ENCODE measurements around the gene PCLO. TPM values are rescaled to one million over a fixed set of nuclear protein-coding genes. Genes with fewer than 3 reads are reported as not detected.

The PCLO gene
- total and polyA plus RNA-seq, 2 of the 8 experiments (the other 6 are each of a cell fraction or from before 2014, with no cell fraction given), result 1.5 to 3.2 TPM

GRCh38 chr7:82904871-82905270, 257.8 kb downstream of the PCLO start:
- Histone ChIP-seq H3K14ac (ENCODE audit: insufficient read length) (no peak overlapping the region), H3K79me1 (ENCODE audit: low read depth, low read length) (no peaks in the 10 kb centered on the region), H3K36me3 (ENCODE audit: control insufficient read depth in 2 of 4, insufficient read depth in 4 of 4, low read length in 3 of 4) (no peaks in the 10 kb centered on the region), H2BK5ac (ENCODE audit: low read depth, low read length) (no peak overlapping the region), H3K18ac (ENCODE audit: extremely low read depth, low read length) (no peak overlapping the region), H3K23ac (ENCODE audit: insufficient read length) (no peak overlapping the region), H3K4ac (replicated peaks; ENCODE audit: insufficient read length, low read depth, low read length) (no peak overlapping the region), H3K79me2 (ENCODE audit: control insufficient read depth in 1 of 2, insufficient read depth in 2 of 2, low read length in 2 of 2) (no peaks in the 10 kb centered on the region), H3K27ac (ENCODE audit: low read depth, low read length) (no peak overlapping the region), H3K27me3 (replicated peaks in 1 of 4; ENCODE audit: control insufficient read depth in 3 of 4, extremely low read depth in 1 of 4, insufficient read depth in 3 of 4, low read length in 3 of 4) (no peaks in the 10 kb centered on the region), H2BK12ac (ENCODE audit: low read depth, low read length) (no peak overlapping the region), H3K56ac (replicated peaks; ENCODE audit: insufficient read length, low read depth, low read length) (no peak overlapping the region), H2AK5ac (ENCODE audit: low read depth, low read length) (no peak overlapping the region), H3K4me2 (ENCODE audit: insufficient read depth in 1 of 2, low read depth in 2 of 2, low read length in 2 of 2) (no peak overlapping the region), H3K4me3 (ENCODE audit: extremely low read depth in 1 of 4, insufficient read depth in 2 of 4, low read depth in 3 of 4, low read length in 4 of 4) (no peak overlapping the region), H2BK20ac (ENCODE audit: low read length) (no peak overlapping the region), H2BK120ac (replicated peaks; ENCODE audit: low read depth, low read length) (no peak overlapping the region), H3K23me2 (ENCODE audit: low read depth, low read length) (no peaks in the 10 kb centered on the region), H2AFZ (ENCODE audit: low read length) (no peak overlapping the region), H4K91ac (replicated peaks; ENCODE audit: insufficient read length, low read length) (no peak overlapping the region), H4K5ac (ENCODE audit: insufficient read length, low read depth, low read length) (no peak overlapping the region), H3K9ac (replicated peaks in 1 of 4; ENCODE audit: extremely low read depth in 1 of 4, low read depth in 3 of 4, low read length in 3 of 4) (no peak overlapping the region), H4K20me1 (replicated peaks in 1 of 2; ENCODE audit: control insufficient read depth in 1 of 2, insufficient read depth in 2 of 2, low read length in 2 of 2) (no peaks in the 10 kb centered on the region), H4K8ac (ENCODE audit: extremely low read depth, insufficient read depth, low read length) (no peak overlapping the region), H3K9me3 (ENCODE audit: insufficient read depth in 2 of 2, low read depth in 1 of 2, low read length in 1 of 2) (no peaks in the 10 kb centered on the region), H2BK15ac (ENCODE audit: low read length) (no peak overlapping the region), H3K4me1 (replicated peaks in 1 of 4; ENCODE audit: control insufficient read depth in 3 of 4, insufficient read depth in 4 of 4, low read length in 3 of 4) (no peaks in the 10 kb centered on the region)
- DNase-seq (ENCODE audit: low read depth in 1 of 2, low spot score in 2 of 2) (no peak), FAIRE-seq (no peak)
- ChIA-PET POLR2A (ENCODE audit: partially characterized antibody) (no interaction called here), CTCF (ENCODE audit: partially characterized antibody) (interaction anchor here (0.7 kb wide), 1 partner anchor 167 kb away, joined by 3 read pairs; no protein-coding TSS in a partner anchor)
- WGBS, 2 experiments (ENCODE audit: extremely low coverage in 1 of 2, insufficient coverage in 1 of 2, insufficient read length in 1 of 2, insufficient replicate concordance in 2 of 2, low coverage in 1 of 2, low lambda C conversion rate in 2 of 2, missing lambda C conversion rate in 1 of 2), result 83% methylated on average over 3 of the region's 3 CpGs; no CpG with 5 or more reads in 1 of the 2 experiments
- TF ChIP-seq ASH2L (IDR thresholded peaks at IDR 0.05; ENCODE audit: low read length) (no peak), TAF1 (IDR thresholded peaks at IDR 0.05; ENCODE audit: low read depth, low read length) (no peak), POLR2A (IDR thresholded peaks at IDR 0.05; ENCODE audit: control extremely low read depth in 1 of 2, low read depth in 2 of 2, low read length in 2 of 2) (no peak), EP300 (IDR thresholded peaks at IDR 0.05; ENCODE audit: borderline replicate concordance in 1 of 2, low read depth in 2 of 2, low read length in 2 of 2) (no peak), SIX5 (IDR thresholded peaks at IDR 0.05; ENCODE audit: low read depth, low read length) (no peak), CEBPB (IDR thresholded peaks at IDR 0.05; ENCODE audit: low read depth, low read length) (no peak), EGR1 (IDR thresholded peaks at IDR 0.05; ENCODE audit: borderline replicate concordance, low read depth, low read length) (no peak), EZH2 (IDR thresholded peaks at IDR 0.05; ENCODE audit: low read depth, low read length, severe bottlenecking) (no peak)
